ENCODE results near the gene SARS1.

DNA sequence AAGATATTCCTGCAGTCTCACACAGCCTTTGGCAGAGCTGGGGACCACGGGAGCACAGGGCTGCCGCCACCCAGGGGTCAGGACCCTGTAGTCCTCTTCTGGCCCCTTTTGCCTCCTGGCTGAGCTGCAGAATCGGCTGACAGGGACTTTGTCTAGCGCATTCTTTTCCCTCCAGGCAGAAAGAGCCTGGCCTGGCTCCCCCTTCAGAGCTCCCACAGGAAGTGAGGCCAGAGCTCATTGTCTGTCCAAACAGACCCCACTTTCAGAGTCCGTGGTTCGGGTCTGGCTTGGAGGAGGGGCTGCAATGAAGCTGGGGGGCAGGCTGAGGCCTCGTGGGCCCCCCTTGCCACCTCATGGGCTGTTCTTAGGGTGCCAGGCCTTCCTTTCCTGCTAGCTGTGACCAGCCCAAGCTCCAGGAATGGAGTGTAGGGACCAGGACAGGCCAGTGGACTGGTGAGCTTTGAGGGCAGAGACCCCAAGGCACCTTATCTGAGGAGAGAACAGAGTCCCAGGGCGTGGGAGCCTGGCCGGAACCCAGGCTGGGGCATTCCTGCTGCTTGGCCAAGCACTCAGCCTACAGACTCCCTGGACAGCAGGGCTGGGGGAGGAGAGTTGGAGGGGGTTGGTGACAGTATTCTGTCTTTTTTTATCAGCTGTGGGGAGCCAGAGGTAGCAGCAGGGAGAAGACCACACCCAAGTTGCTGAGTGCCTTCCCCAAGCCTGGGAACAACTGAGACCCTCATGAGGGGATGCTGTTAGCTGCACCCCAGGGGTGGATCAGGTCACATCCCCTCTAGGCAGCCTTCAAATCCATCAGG lies 40.3 kb downstream of the SARS1 start:
- TF ChIP-seq, protein P1, sequence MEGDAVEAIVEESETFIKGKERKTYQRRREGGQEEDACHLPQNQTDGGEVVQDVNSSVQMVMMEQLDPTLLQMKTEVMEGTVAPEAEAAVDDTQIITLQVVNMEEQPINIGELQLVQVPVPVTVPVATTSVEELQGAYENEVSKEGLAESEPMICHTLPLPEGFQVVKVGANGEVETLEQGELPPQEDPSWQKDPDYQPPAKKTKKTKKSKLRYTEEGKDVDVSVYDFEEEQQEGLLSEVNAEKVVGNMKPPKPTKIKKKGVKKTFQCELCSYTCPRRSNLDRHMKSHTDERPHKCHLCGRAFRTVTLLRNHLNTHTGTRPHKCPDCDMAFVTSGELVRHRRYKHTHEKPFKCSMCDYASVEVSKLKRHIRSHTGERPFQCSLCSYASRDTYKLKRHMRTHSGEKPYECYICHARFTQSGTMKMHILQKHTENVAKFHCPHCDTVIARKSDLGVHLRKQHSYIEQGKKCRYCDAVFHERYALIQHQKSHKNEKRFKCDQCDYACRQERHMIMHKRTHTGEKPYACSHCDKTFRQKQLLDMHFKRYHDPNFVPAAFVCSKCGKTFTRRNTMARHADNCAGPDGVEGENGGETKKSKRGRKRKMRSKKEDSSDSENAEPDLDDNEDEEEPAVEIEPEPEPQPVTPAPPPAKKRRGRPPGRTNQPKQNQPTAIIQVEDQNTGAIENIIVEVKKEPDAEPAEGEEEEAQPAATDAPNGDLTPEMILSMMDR (conservative IDR thresholded peaks at IDR 0.05; ENCODE audit: low read depth, low read length), result no peak
- TF ChIP-seq EZH2 (IDR thresholded peaks at IDR 0.05; ENCODE audit: low read length, unreplicated experiment) (no peak), EZH2phosphoT487 (IDR thresholded peaks at IDR 0.05; ENCODE audit: borderline replicate concordance, low read length) (no peak)
